Stimulated activated CD8-positive, alpha-beta memory T cell treated with anti-CD3 and anti-CD28 coated beads, Interleukin-7, amount 100 ng/mL, for 1 hour (primary cell): ENCODE data around the gene TMPRSS11A.

ENCODE experiments used
- DNase-seq, 2 donors: peaks; one replicate each; pipeline ENCODE4 v3.0.0-alpha.2; 2020; ENCODE audit warnings: low read depth in 2 of 2

Gene TMPRSS11A

GRCh38 chr4:67871867-67872266, 91.4 kb downstream of the TMPRSS11A start:
- no peak for DNase-seq

- no peak for DNase-seq
Measured at GRCh38 chr4:67869580-67870190, 93.6 kb downstream of the TMPRSS11A start.

GRCh38 chr4:67861513-67861912, 101.8 kb downstream of the TMPRSS11A start:
- no peak for DNase-seq
